WERI-Rb-1 (cell line): ENCODE data around the gene GPR85.
A peak's percentile ranks its signal among the peaks of the same experiment; 100 is the strongest.
"Not testable (repeated sequence)": the region's sequence is repeated elsewhere in the genome, so short reads cannot be mapped to it uniquely, and the experiment has no call there.

Experiments
- DNase-seq: peaks from one replicate; pipeline ENCODE4 v3.0.0-alpha.2; 2020
- H3K27ac ChIP-seq: fragments of 250-450 bp; sonication (Bioruptor Pico); 2 replicates; pipeline ENCODE4 v1.5.1; 2020; ENCODE audit warnings: mild to moderate bottlenecking, moderate library complexity
- H3K27me3 ChIP-seq: fragments of 250-450 bp; sonication (Bioruptor Pico); 2 replicates; pipeline ENCODE4 v1.5.1; 2021; ENCODE audit warnings: mild to moderate bottlenecking, low read depth, moderate library complexity; ENCODE audit not compliant: insufficient read depth, severe bottlenecking
- H3K36me3 ChIP-seq: fragments of 250-450 bp; sonication (Bioruptor Pico); 2 replicates; pipeline ENCODE4 v1.5.1; 2020; ENCODE audit warnings: mild to moderate bottlenecking, moderate library complexity
- H3K4me3 ChIP-seq: 2 replicates; pipeline ENCODE4 v1.5.1; 2011; ENCODE audit warnings: low read depth, mild to moderate bottlenecking, control low read depth, low read length
- H3K9me3 ChIP-seq: fragments of 250-450 bp; sonication (Bioruptor Pico); 2 replicates; pipeline ENCODE4 v1.5.1; 2021; ENCODE audit warnings: mild to moderate bottlenecking, moderate library complexity; ENCODE audit not compliant: severe bottlenecking
- TF ChIP-seq, protein P1 (sequence below): IDR thresholded peaks from 2 replicates; pipeline ENCODE4 v1.5.1; 2011; ENCODE audit warnings: low read depth, mild to moderate bottlenecking, control low read depth, inconsistent platforms, low read length

Gene GPR85

DNA sequence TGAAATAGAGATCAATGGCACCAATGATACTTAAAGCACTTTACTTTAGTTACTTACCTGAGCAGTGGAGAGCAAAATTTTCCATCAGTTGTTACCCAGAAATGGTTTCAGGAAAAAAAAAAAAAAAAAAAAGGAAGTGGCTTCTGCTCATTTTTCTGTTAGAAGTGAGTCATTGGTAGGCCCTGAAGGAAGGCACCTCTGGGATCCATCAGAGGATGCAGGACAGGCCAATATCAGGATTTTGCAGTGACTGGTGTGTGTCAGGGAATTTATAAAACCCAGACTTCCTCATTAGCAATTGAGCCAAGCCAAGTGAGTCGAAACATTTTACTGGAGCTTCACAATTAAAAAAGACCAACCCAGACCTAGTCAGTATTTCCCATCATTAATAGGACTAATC is 34.0 kb upstream of the GPR85 start:
- Histone ChIP-seq H3K36me3 (no peaks in the 10 kb centered on the region; the same call in 1 of the 2 replicates), H3K27me3 (no peaks in the 10 kb centered on the region), H3K9me3 (no peaks in the 10 kb centered on the region), H3K27ac (no peak overlapping the region), H3K4me3 (no peak overlapping the region)
- DNase-seq, result no peak
- TF ChIP-seq, protein P1, sequence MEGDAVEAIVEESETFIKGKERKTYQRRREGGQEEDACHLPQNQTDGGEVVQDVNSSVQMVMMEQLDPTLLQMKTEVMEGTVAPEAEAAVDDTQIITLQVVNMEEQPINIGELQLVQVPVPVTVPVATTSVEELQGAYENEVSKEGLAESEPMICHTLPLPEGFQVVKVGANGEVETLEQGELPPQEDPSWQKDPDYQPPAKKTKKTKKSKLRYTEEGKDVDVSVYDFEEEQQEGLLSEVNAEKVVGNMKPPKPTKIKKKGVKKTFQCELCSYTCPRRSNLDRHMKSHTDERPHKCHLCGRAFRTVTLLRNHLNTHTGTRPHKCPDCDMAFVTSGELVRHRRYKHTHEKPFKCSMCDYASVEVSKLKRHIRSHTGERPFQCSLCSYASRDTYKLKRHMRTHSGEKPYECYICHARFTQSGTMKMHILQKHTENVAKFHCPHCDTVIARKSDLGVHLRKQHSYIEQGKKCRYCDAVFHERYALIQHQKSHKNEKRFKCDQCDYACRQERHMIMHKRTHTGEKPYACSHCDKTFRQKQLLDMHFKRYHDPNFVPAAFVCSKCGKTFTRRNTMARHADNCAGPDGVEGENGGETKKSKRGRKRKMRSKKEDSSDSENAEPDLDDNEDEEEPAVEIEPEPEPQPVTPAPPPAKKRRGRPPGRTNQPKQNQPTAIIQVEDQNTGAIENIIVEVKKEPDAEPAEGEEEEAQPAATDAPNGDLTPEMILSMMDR, result no peak

DNA sequence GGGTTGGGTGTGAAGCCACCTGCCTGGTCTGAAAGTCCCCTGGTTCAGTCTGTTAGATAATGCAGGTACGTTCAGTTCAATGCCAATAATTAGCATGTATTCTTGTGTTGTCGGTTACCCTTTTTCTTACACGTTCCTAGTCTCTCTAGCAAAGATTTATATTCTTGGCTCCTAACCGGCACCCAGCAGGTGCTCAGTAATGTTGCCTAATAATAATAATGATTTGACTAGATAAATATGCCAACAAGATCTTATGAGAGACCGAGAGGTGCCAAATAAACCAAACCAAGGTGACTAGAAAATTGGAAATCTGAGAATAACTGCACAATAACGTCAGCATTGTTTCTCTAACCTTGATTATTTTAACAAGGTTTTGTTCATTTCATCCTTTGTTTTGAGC is 32.8 kb upstream of the GPR85 start:
- no peak for DNase-seq
- H3K9me3 ChIP-seq, result no peaks in the 10 kb centered on the region
- no peak overlapping the region for H3K27ac ChIP-seq
- H3K36me3 ChIP-seq, result no peaks in the 10 kb centered on the region; the same call in 1 of the 2 replicates
- no peak overlapping the region for H3K4me3 ChIP-seq
- H3K27me3 ChIP-seq, result no peaks in the 10 kb centered on the region
- TF ChIP-seq, protein P1, result no peak

DNA sequence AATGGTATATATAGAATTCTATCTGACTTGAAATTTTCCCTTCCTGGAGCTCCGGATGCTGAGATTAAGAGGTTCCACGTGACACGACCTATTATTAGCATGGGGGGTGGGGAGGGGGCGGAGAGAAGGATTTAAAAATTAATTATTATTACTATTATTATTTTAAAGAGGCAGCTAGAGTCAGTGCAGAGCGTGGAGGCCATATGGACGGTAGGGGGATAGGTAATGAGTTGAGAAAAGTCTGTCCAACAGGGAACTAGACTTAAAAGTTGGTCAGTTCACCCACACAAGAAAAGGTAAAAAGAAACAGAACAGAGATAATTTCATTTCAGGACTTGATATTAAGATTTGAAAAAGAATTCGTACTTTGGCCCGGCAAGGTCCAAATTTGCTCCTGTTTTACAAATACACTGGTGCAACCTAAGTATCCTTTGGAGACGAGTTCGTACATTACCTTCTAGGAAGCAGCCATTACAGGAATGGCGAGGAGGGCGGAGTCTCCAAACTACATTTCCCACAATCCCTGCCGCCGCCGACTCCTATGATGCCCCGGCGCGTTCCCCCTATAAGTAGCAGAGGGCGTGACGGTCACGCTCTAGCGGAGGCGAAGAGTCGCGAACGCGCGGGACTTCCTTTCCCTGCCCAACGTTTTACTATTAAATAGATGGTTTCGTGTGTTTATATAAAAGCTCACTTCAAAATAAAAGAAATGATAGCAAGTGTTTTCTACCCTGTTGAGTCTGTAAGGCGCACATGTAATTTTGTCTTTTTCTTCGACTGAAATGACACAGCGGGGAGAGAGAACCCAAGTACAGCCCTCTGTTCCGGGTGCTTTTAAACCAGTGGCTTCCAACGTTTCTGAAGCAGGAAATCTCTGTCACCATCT is 31.7 kb upstream of the GPR85 start, which contains the start of gene SMIM30:
Gene SMIM30 (minus strand): TSS at position 481 of the 886 bp plus-strand sequence. CDS start 976 bp downstream, outside the sequence.
- DNase-seq, result peak; percentile 92
- no peaks in the 10 kb centered on the region for H3K27me3 ChIP-seq
- H3K36me3 ChIP-seq, result no peaks in the 10 kb centered on the region; the same call in 1 of the 2 replicates
- H3K4me3 ChIP-seq, result peak within 1 kb of the TSS; percentile 78
- H3K9me3 ChIP-seq, result no peaks in the 10 kb centered on the region
- H3K27ac ChIP-seq, result peak within 1 kb of the TSS; percentile 71
- TF ChIP-seq, protein P1, result no peak

DNA sequence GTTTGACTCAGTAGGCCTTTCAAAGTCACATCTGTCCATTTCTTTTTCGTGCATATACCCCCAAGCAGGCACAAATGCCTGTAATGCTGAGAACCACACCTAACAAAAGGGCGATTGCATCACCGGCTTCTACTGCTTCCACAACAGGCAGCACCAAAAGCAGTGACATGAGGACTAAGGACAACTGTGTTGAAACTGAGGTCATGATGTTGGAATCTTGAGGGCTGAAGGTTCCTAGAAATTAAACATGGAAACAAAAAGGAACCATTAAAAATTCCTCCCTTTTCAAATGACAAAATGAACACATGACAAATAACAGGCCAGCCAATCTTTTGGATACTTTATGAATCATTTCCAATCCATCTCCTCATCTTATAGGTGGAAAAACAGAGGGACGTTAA is 30.7 kb upstream of the GPR85 start:
- not testable (repeated sequence) for H3K27ac ChIP-seq, H3K9me3 ChIP-seq, H3K27me3 ChIP-seq, DNase-seq, H3K36me3 ChIP-seq
- H3K4me3 ChIP-seq, result peak overlapping the region; percentile 78; the same call in 1 of the 2 replicates

DNA sequence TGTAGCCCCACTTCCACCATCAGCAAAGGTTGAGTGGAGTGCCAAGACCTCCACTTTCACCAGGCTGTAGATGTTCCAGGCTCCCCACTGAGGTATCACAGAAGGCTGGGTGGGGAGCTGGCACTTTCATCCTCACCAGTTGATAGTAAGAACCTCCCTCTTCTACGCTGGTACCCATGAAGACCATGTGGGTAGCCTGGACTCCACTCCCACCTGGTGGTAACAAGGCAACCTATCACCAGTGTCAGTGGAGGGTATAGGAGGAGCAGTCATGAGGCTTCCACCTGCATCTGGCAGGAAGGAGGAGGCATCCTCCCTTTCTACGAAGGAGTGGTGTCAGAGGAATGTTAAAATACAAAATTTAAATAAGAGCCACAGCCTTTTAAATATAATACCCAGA is 27.3 kb upstream of the GPR85 start:
- H3K27me3 ChIP-seq, result no peaks in the 10 kb centered on the region
- TF ChIP-seq, protein P1, result peak; percentile 31
- DNase-seq, result peak; percentile 27
- H3K9me3 ChIP-seq, result no peaks in the 10 kb centered on the region
- no peak overlapping the region for H3K27ac ChIP-seq
- no peak overlapping the region for H3K4me3 ChIP-seq
- H3K36me3 ChIP-seq, result no peaks in the 10 kb centered on the region; the same call in 1 of the 2 replicates

DNA sequence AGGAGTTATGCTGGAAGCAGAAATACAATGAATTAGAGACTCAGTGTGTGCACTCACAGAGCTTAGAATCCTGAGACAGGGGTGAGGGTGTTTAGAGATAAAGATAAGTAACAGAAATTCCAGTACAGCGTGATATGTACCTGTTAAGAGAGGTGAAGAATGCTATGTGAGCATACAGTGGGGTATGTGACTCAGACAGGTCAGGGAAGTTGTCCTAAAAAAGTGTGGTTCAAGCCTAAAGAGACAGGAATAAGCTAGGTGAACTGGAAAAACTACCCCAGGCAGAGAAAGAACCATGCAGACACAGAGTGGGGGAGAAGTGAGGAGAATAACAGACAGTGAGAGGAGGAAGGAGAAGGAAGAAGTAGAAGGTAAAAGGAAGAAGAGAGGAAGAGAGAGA is 23.1 kb upstream of the GPR85 start:
- no peak for DNase-seq
- H3K27ac ChIP-seq, result no peak overlapping the region
- H3K9me3 ChIP-seq, result no peaks in the 10 kb centered on the region
- H3K36me3 ChIP-seq, result no peaks in the 10 kb centered on the region
- H3K27me3 ChIP-seq, result no peaks in the 10 kb centered on the region
- no peak overlapping the region for H3K4me3 ChIP-seq
- TF ChIP-seq, protein P1, result no peak
